ENCODE measurements around the gene FCHO1. TPM values are rescaled to one million over a fixed set of nuclear protein-coding genes. Genes with fewer than 3 reads are reported as not detected.

The FCHO1 gene
- total RNA-seq, 3 donors from 2014 or later, result 1.6 to 5.3 (median 2.9) TPM

- Histone ChIP-seq H3K36me3 (no peaks in the 10 kb centered on the region), H3K27ac (no peak overlapping the region), H3K9me3 (no peaks in the 10 kb centered on the region), H3K27me3 (no peaks in the 10 kb centered on the region), H3K4me1 (no peaks in the 10 kb centered on the region), H3K4me3 (no peak overlapping the region)
- no peak for DNase-seq (ENCODE audit: low spot score in 2 of 2)
- intact Hi-C loops (cut with DNase I; ENCODE audit: low total_unique reads), result no loop called here
- TF ChIP-seq POLR2A (IDR thresholded peaks at IDR 0.05) (no peak), POLR2AphosphoS5 (IDR thresholded peaks at IDR 0.05) (no peak), CTCF (IDR thresholded peaks at IDR 0.05) (no peak)
Measured at GRCh38 chr19:17837972-17838371, 86.7 kb downstream of the FCHO1 start.

Other genes starting within 250 kb of the FCHO1 start
- 10 to 100 TPM; 62.2 to 89.8 (median 72.4) TPM for gene PGLS, start 239.8 kb upstream of the FCHO1 start, total RNA-seq
- 10 to 100 TPM; 45.1 to 99.9 (median 57.0) TPM for gene COLGALT1, start 195.8 kb upstream of the FCHO1 start, total RNA-seq
- under 1 TPM in 2 of 3 donors, not detected in 1; under 0.01 to 0.15 TPM for gene UNC13A, start 63.1 kb upstream of the FCHO1 start, total RNA-seq
- 10 to 100 TPM; 11.2 to 17.4 (median 15.4) TPM for gene MAP1S, start 32.0 kb upstream of the FCHO1 start, total RNA-seq
- 1 to 10 TPM in 2 of 3 donors, under 1 TPM in 1; 0.32 to 6.9 (median 2.0) TPM for gene B3GNT3, start 43.7 kb downstream of the FCHO1 start, total RNA-seq
- under 1 TPM in 1 of 3 donors, not detected in 2; 0.66 TPM for gene INSL3, start 70.0 kb downstream of the FCHO1 start, total RNA-seq
- gene JAK3, start 96.5 kb downstream of the FCHO1 start, total RNA-seq, result 10 to 100 TPM in 1 of 3 donors, 1 to 10 TPM in 2; 2.8 to 13.1 (median 3.5) TPM
- 1,000 to 10,000 TPM; 1,333 to 1,973 (median 1,587) TPM for gene RPL18A, start 108.4 kb downstream of the FCHO1 start, total RNA-seq
- gene SLC5A5, start 120.5 kb downstream of the FCHO1 start, total RNA-seq, result not detected
- 10 to 100 TPM; 43.8 to 53.4 (median 47.9) TPM for gene CCDC124, start 181.5 kb downstream of the FCHO1 start, total RNA-seq
- under 1 TPM in 2 of 3 donors, not detected in 1; 0.33 to 0.59 TPM for gene KCNN1, start 215.6 kb downstream of the FCHO1 start, total RNA-seq